H1 (cell line): ENCODE results near the gene RNU7-1.

ENCODE experiments used
- BRCA1 ChIP-seq: IDR thresholded peaks from 2 replicates; pipeline ENCODE4 v1.6.1; 2012; ENCODE audit warnings: low read depth, low read length, improper control_type of control experiment
- CEBPB ChIP-seq: IDR thresholded peaks from 2 replicates; pipeline ENCODE4 v1.6.1; 2012; ENCODE audit warnings: low read depth, low read length
- JUN ChIP-seq: IDR thresholded peaks from 2 replicates; pipeline ENCODE4 v1.6.1; 2011; ENCODE audit warnings: low read depth, mild to moderate bottlenecking, improper control_type of control experiment, low read length
- POLR2A ChIP-seq, 2 experiments: IDR thresholded peaks; 1 replicate in 1 of 2; 2 replicates in 1 of 2; pipeline ENCODE4 v1.6.1; 2011; ENCODE audit warnings: low read depth in 2 of 2, low read length in 2 of 2, mild to moderate bottlenecking in 2 of 2; ENCODE audit errors: control extremely low read depth in 1 of 2
- POLR2AphosphoS5 ChIP-seq: IDR thresholded peaks from 2 replicates; pipeline ENCODE4 v1.6.1; 2011; ENCODE audit warnings: low read depth, low read length
- RFX5 ChIP-seq: IDR thresholded peaks from 2 replicates; pipeline ENCODE4 v1.6.1; 2011; ENCODE audit warnings: low read depth, low read length, improper control_type of control experiment, borderline replicate concordance
- TF ChIP-seq, protein P1 (sequence below), 3 experiments: IDR thresholded peaks; 1 replicate in 2 of 3; 2 replicates in 1 of 3; pipeline versions ENCODE4 v1.5.1 to v1.6.1; 2011; ENCODE audit warnings: low read length in 3 of 3, mild to moderate bottlenecking in 3 of 3, inconsistent platforms in 2 of 3, low read depth in 1 of 3, moderate library complexity in 1 of 3; ENCODE audit not compliant: insufficient read depth in 1 of 3; ENCODE audit errors: control extremely low read depth in 1 of 3
- TF ChIP-seq, protein P2 (sequence below): IDR thresholded peaks from 2 replicates; pipeline ENCODE4 v1.6.1; 2012; ENCODE audit warnings: inconsistent platforms

DNA sequence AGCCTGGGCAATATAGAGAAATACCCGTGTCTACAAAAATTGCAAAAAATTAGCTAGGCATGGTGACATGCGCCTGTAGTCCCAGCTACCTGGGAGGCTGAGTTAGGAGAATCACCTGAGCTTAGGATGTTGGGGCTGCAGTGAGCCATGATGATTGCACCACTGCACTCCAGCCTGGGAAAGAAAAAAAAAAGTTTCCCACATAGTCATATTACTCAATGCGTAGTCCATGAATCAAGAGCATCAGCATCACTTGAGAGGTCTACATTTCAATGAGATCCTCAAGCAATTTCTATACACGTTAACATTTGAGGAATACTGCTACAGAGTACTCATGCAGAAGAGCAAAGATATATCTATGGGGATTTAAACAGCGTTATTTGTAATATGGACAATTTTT is 44.2 kb upstream of the RNU7-1 start:
- TF ChIP-seq RFX5 (no peak), POLR2A (IDR thresholded peaks at IDR 0.05; ENCODE audit: control extremely low read depth in 1 of 2, low read depth in 2 of 2, low read length in 2 of 2) (no peak), JUN (no peak), BRCA1 (no peak), CEBPB (no peak), POLR2AphosphoS5 (no peak)
- TF ChIP-seq, protein P1, sequence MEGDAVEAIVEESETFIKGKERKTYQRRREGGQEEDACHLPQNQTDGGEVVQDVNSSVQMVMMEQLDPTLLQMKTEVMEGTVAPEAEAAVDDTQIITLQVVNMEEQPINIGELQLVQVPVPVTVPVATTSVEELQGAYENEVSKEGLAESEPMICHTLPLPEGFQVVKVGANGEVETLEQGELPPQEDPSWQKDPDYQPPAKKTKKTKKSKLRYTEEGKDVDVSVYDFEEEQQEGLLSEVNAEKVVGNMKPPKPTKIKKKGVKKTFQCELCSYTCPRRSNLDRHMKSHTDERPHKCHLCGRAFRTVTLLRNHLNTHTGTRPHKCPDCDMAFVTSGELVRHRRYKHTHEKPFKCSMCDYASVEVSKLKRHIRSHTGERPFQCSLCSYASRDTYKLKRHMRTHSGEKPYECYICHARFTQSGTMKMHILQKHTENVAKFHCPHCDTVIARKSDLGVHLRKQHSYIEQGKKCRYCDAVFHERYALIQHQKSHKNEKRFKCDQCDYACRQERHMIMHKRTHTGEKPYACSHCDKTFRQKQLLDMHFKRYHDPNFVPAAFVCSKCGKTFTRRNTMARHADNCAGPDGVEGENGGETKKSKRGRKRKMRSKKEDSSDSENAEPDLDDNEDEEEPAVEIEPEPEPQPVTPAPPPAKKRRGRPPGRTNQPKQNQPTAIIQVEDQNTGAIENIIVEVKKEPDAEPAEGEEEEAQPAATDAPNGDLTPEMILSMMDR (IDR thresholded peaks at IDR 0.05; ENCODE audit: control extremely low read depth in 1 of 3, insufficient read depth in 1 of 3, low read depth in 1 of 3, low read length in 3 of 3) = no peak
- TF ChIP-seq, protein P2, sequence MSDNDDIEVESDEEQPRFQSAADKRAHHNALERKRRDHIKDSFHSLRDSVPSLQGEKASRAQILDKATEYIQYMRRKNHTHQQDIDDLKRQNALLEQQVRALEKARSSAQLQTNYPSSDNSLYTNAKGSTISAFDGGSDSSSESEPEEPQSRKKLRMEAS = no peak
